HG02943 (cell line): ENCODE data around the gene MPL.
A peak's percentile ranks its signal among the peaks of the same experiment; 100 is the strongest.
"Not testable (repeated sequence)": the region's sequence is repeated elsewhere in the genome, so short reads cannot be mapped to it uniquely, and the experiment has no call there.

Experiments used
- ATAC-seq: cut with Tn5 transposase; IDR thresholded peaks from one replicate; pipeline ENCODE4 v1.9.1; 2021; ENCODE audit warnings: mild to moderate bottlenecking, low read depth, moderate library complexity; ENCODE audit not compliant: unreplicated experiment

MPL gene

DNA sequence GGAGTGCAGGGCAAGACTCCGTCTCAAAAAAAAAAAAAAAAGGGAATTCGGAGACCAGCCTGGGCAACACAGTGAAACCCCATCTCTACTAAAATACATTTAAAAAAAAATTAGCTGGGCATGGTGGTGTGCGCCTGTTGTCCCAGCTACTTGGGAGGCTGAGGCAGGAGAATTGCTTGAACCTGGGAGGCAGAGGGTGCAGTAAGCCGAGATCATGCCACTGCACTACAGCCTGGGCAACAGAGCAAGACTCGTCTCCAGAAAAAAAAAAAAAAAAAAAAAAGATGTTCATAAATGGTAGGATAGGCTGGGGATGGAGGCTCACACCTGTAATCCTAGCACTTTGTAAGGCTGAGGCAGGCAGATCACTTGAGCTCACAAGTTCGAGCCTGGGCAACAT is 32.2 kb downstream of the MPL start:
- not testable (repeated sequence) for ATAC-seq

DNA sequence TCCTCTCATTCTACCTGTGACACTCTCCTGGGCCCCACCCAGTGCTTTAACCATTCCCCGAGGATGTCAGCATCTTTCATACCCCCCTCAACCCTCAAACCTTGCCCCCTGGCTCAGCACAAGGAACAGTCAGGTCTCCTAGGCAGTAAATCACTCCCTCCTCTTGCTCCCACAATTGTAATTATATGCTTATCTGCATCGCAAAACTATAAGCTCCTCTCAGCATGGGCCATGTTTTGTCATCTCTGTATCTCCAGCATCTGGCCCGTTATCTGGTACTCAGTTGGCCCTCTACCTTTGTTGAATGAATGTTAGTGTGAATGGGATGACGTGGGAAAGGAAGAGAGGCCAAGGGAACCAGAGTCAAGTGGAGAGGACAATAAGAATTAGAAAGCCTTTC is 32.9 kb downstream of the MPL start:
- no peak for ATAC-seq

- ATAC-seq: no peak
These were observed 34.6 kb downstream of the MPL start for GRCh38 chr1:43372172-43372571.

DNA sequence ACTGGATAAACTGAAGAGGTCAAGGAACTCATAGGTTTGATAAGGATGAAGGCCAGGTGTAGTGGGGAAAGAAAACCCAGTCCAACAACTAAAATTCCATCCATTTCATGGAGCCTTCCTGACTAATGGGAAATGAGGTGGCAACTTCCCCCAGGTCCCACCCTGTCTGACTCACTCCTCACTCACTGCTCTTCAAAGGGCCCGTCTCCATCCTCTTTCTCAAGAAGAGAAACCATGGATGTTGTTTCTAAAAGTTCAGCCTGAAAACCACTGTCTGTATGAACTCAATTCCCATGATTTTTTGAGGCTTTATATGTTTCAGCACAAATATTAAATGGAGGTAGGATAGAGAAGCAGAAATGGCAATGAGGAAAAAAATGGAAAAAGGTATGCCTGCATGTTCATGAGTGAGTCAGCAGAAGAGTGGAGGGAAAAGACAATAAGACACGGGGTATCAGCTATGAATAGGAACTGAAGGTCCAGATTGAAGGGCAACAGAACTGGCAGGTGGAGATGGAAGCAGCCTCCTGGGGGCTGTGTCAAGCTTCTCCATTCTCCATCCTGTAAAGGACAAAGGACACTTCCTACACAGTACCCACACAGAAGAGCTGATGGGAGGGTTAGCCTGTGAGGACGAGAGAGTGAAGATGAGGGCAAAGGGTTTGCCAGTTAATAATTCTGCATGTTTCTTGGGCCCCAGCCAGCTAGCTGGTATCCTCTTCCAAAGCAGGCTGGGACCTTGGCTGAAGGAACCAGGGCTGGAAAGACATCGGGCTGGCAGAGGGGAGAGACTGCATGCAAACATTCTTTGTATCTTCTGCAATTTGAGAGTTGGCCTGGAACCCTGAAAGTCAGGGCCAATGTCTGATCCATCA is 35.7 kb downstream of the MPL start:
- ATAC-seq: no peak

GRCh38 chr1:43376723-43377235 is 39.2 kb downstream of the MPL start:
- no peak for ATAC-seq

- no peak for ATAC-seq
These were observed 40.2 kb downstream of the MPL start for GRCh38 chr1:43377831-43378230.

GRCh38 chr1:43379476-43379875 is 41.9 kb downstream of the MPL start:
- no peak for ATAC-seq

GRCh38 chr1:43381612-43382011 is 44.0 kb downstream of the MPL start:
- no peak for ATAC-seq

- no peak for ATAC-seq
These were observed 44.6 kb downstream of the MPL start for GRCh38 chr1:43382027-43382779.

DNA sequence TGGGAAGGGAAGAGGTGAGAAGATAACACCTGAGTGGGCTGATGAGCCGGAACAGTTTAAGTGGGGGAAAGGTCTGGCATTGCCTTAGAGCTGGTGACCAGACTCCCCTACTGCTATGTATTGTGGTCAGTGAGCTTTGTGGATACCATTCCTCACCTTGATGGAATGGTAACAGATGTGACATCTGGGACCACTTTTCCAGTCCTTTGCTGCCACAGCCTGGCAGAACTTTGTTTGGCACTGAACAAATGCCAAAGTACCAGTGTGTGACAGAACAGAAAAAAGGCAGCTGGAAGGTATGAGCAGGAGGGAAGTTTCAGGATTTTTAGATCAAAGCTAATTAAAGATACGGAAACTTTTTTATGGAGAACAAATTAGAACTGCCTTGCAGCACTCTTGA is 45.8 kb downstream of the MPL start:
- ATAC-seq: no peak

GRCh38 chr1:43386676-43387075 is 49.1 kb downstream of the MPL start:
- ATAC-seq: no peak

DNA sequence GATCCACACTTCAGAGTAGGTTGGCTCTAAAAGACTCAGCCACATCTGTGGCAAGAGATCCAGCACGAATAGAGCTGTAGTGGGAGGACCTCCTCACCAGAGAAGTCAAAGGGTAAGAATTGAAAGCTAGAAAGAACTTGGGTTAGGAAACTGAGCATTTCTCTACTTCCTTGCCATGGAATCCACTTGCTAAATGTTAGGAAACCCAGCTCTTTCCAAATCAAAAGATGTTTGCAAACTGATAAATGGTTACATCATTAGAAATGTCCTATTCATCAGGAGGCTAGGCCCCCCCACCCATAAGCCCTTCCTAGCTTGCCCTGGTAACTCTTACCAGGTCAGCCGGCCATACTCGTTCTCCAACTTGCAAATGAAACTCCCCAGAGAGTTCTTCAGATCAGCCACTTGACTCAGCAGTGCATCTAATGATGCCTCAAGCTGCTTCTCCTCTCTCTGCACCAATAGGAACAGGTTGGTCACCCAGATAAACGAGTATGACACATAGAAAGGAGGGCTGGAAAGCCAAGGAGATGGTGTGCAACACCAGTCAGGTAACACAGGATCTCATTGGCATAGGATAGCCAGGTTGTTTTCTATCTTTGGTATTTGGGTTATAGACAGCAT is 50.5 kb downstream of the MPL start:
- ATAC-seq: no peak

- no peak for ATAC-seq
These were observed 51.0 kb downstream of the MPL start for GRCh38 chr1:43388613-43389012.

- peak; percentile 85 for ATAC-seq
These were observed 52.0 kb downstream of the MPL start, which contains the start of the genes MED8 and SZT2 for GRCh38 chr1:43389326-43390313. Gene MED8, minus strand, starts transcription at chr1:43389800. Its CDS starts 36 bp downstream, at chr1:43389764. Gene SZT2, plus strand, starts transcription at chr1:43389899. Its CDS starts 70 bp downstream, at chr1:43389969.

GRCh38 chr1:43392702-43393101 is 55.1 kb downstream of the MPL start:
- no peak for ATAC-seq

DNA sequence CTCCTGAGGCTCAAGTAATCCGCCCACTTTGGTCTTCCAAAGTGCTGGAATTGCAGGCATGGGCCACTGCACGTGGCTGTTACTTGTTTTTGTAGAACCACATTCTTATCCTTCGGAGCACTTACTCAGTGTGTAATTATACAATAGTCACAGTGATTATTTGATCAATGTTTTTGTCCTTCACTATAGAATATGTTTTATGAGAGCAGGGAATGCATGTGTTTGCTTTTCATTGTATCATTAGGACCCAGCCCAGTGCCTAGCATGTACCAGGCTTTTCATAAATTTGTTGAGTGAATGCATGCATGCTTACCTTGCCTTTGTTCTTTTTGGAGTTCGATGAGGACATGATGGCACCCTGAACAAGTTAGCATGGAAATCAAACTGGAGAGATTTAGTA is 57.9 kb downstream of the MPL start:
- ATAC-seq: no peak

DNA sequence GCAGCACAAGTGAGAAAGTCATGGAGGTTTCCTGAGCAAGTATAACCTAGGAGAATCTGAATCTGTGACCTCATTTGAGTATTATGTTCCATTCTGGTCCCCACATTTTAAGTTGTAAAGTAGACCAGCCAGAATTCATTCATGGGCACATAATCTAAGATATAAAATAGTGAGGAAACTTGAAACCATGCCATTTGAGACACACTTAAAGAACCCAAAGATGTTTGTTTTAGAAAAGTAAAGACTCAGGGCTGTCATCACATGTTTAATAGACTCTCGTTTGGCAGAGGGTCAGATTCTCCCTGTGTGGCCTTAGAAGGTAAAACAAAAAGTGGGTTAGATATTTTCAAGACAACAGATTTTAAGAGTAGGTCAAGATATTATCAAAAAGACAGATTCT is 58.4 kb downstream of the MPL start:
- no peak for ATAC-seq

- no peak for ATAC-seq
These were observed 60.6 kb downstream of the MPL start for GRCh38 chr1:43398227-43398626.

DNA sequence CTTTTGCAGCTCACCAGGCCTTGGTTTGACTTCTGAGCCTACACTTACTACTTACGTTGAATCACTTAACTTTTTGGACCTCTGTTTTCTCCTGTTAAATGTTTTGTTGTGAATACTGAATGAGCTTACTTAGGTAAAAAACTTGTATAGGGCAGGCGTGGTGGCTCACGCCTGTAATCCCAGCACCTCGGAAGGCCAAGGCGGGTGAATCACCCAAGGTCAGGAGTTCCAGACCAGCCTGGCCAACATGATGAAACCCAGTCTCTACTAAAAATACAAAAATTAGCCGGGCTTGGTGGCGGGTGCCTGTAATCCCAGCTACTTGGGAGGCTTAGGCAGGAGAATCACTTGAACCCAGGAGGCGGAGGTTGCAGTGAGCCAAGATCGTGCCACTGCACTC is 62.8 kb downstream of the MPL start:
- ATAC-seq: not testable (repeated sequence)
